Sciatic nerve (tissue), 2 donors: ENCODE measurements around the gene MED9. TPM values are rescaled to one million over a fixed set of nuclear protein-coding genes. Genes with fewer than 3 reads are reported as not detected.
"Not testable (repeated sequence)": the region's sequence is repeated elsewhere in the genome, so short reads cannot be mapped to it uniquely, and the experiment has no call there.

Experiments
- ATAC-seq: fragments of 200-7000 bp; cut with Tn5 transposase; one replicate; pipeline ENCODE4 v1.9.1; 2020; ENCODE audit warnings: mild to moderate bottlenecking, moderate library complexity
- DNase-seq: peaks from one replicate; pipeline ENCODE4 v3.0.0-alpha.2; 2020; ENCODE audit warnings: low spot score
- intact Hi-C: fragments of 100-400 bp; cut with DNase I; formaldehyde crosslinking; loops from one replicate; pipeline ENCODE4 v1.14.2; 2022
- total RNA-seq: library from RNA; stranded (reverse); fragmentation: NEBNext Ultra II Directional; extraction: Animal tissue kit (Norgen Biotek cat#: 25700); gene quantifications from one replicate; pipeline ENCODE4 v1.2.1, GENCODE V29; 2021
- donor health status: DM: no; HTN: no; CAD: no.
- donor health status: DM: no; HTN: no; CAD: no.

Gene MED9
- total RNA-seq, result 13.7 TPM

DNA sequence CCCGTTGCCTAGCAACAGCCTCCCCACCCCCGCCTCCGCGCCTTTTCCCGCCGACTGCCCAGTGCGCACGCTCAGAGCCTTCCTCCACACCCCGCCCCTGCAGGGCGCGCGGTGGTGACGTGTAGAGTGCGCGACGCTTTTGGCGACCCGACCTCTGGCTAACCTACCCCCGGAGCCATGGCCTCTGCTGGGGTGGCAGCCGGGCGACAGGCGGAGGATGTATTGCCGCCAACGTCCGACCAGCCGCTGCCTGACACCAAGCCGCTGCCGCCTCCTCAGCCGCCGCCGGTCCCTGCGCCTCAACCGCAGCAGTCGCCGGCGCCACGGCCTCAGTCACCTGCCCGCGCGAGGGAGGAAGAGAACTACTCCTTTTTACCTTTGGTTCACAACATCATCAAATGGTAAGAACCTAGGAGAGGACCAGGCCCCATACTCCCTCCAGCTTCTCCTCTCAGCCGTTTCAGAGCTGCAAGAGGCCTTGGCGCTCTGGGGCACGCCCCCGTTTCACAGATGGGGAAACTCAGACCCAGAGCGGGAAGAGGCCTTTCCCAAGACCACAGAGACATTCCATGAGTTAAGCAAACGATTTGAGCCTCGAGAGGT is at the start of gene MED9:
Gene MED9, plus strand, starts transcription at position 136 of the 603 bp plus-strand sequence. Its CDS starts 42 bp downstream, at position 178.
- peak; percentile 99 for ATAC-seq
- peak; percentile 97 for DNase-seq
- intact Hi-C loops, result no loop called here

DNA sequence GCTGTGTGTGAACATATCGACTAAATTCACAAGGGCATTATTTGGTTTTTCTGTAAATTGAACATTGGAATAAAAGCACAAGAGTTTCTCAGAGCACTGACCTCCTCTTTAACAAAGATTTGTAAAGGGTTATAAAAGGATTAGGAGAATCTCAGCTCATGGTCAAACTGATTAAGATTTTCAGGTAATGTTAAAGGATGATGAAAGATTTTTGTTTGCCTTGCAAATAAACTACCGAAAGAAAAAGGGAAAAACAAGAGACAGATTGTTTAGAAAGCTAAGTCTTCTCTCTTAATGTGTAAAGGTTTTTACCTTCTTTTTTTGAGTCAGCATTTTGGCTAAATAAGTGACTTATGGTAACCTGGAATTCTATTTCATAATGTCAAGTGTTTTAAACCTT is 47.6 kb upstream of the MED9 start:
- intact Hi-C loops, result no loop called here
- DNase-seq, result no peak
- no peak for ATAC-seq

DNA sequence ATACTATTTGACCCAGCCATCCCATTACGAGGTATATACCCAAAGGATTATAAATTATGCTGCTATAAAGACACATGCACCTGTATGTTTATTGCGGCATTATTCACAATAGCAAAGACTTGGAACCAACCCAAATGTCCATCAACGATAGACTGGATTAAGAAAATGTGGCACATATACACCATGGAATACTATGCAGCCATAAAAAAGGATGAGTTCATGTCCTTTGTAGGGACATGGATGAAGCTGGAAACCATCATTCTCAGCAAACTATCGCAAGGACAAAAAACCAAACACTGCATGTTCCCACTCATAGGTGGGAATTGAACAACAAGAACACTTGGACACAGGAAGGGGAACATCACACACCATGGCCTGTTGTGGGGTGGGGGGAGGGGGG is 45.9 kb upstream of the MED9 start:
- intact Hi-C loops, ATAC-seq, DNase-seq: not testable (repeated sequence)

- intact Hi-C loops, result no loop called here
- DNase-seq (no peak), ATAC-seq (no peak)
These were observed 45.2 kb upstream of the MED9 start for GRCh38 chr17:17431605-17432004.

- DNase-seq, result no peak
- intact Hi-C loops, result no loop called here
- no peak for ATAC-seq
These were observed 43.6 kb upstream of the MED9 start for GRCh38 chr17:17433000-17433703.

DNA sequence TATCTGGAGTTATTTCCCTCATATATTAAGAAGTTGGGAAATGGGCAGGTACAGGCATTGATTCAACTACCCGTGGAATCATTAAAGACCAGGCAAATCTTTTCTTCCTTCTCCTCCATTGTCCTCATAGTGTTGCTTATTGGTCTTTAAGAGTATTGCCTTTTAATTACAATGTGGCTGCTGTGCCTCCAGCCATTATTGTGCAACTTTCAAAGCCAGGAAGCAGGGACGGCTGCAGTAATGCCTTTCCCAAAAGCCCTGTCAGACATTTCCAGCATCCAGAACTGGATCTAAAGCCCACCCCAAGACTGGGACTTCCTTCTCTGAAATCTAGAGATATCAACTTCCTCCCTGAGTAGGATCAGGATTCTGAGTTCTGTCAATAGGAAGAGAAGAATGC is 42.3 kb upstream of the MED9 start:
- ATAC-seq (no peak), DNase-seq (no peak)
- intact Hi-C loops, result no loop called here

- intact Hi-C loops, result no loop called here
- no peak for ATAC-seq
- no peak for DNase-seq
These were observed 41.5 kb upstream of the MED9 start for GRCh38 chr17:17435323-17435722.

DNA sequence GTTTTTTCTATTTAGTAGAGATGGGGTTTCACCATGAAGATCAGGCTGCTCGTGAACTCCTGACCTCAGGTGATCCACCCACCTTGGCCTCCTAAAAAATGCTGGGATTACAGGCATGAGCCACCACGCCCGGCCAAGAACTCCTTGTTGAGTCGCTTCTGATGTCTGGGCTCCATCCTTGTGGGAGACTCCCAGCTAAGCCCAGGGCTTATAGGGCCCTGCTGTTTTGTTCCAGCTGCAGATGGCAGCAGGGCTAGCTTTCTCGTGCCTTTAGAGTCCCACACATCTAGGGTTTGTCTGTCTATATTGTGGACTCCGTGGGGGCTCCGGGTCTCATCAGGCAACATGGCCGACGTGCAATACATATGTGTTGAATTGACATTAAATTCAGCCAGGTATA is 39.3 kb upstream of the MED9 start:
- ATAC-seq, result no peak
- intact Hi-C loops, result no loop called here

DNA sequence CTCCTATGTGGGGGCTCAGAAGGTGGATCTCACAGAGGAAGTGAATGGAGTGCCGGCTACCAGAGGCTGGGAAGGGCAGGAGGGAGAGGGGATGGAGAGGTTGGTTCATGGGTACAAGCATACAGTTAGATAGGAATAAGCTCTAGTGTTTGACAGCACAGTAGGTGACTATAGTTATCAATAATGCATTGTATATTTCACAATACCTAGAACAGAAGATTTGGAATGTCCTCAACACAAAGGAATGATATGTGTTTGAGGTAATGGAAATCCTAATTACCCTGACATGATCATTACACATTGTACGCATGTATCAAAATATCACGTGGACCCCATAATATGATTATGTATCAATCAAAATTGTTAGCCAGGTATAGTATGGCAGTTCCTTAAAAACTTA is 38.9 kb upstream of the MED9 start:
- DNase-seq (no peak), ATAC-seq (no peak)
- intact Hi-C loops, result no loop called here

More for the DNA sequence above, 39.3 kb upstream of the MED9 start:
- DNase-seq, result no peak

GRCh38 chr17:17440010-17440843 is 36.6 kb upstream of the MED9 start:
- no peak for ATAC-seq
- DNase-seq, result no peak
- intact Hi-C loops, result loop anchor here (10.0 kb wide), 1 partner anchor 925 kb away; no protein-coding TSS in a partner anchor

DNA sequence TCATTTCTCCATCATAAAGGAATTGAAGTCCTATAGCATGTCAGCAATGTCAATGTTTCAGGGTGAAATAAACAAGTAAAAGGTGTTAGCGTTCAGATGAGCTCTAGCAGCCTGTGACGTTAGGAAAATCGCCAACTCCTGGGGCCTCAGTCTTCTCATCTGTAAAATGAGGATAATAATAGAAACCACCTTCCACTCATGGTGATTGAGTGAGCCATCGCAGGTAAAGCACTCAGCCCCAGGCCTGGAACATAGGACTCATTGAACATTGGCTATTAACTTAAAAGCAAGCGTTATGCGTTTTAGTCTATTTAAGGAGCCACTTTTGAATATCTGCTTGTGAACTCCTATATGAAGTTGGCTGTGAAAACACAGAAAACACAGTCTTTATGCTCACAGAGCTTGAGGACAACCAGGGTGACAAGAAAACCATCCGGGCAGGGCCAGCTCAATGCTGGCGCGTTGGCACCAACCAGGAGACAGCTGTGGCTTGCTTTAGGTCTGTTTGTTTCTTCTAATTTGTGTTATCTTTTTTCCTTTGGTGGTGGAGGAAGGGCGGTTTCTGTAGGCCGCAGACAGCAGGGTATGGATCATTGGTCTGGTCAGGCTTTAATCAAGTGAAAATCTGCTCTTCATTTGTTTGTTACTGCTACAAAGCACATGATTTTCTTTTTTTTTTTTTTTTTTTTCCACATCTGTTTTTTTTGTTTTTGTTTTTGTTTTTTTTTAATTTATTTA is 35.7 kb upstream of the MED9 start:
- intact Hi-C loops, result loop anchor here (10.0 kb wide), 1 partner anchor 926 kb away; no protein-coding TSS in a partner anchor

GRCh38 chr17:17443173-17443572 is 33.6 kb upstream of the MED9 start:
- intact Hi-C loops, result loop anchor here (10.0 kb wide), 1 partner anchor 928 kb away; no protein-coding TSS in a partner anchor
- DNase-seq (no peak), ATAC-seq (peak; percentile 25)

More for the DNA sequence above, 35.7 kb upstream of the MED9 start:
- no peak for DNase-seq
- no peak for ATAC-seq

- DNase-seq (no peak), ATAC-seq (no peak)
- intact Hi-C loops, result loop anchor here (10.0 kb wide), 1 partner anchor 931 kb away; no protein-coding TSS in a partner anchor
These were observed 31.4 kb upstream of the MED9 start for GRCh38 chr17:17445296-17445924.

DNA sequence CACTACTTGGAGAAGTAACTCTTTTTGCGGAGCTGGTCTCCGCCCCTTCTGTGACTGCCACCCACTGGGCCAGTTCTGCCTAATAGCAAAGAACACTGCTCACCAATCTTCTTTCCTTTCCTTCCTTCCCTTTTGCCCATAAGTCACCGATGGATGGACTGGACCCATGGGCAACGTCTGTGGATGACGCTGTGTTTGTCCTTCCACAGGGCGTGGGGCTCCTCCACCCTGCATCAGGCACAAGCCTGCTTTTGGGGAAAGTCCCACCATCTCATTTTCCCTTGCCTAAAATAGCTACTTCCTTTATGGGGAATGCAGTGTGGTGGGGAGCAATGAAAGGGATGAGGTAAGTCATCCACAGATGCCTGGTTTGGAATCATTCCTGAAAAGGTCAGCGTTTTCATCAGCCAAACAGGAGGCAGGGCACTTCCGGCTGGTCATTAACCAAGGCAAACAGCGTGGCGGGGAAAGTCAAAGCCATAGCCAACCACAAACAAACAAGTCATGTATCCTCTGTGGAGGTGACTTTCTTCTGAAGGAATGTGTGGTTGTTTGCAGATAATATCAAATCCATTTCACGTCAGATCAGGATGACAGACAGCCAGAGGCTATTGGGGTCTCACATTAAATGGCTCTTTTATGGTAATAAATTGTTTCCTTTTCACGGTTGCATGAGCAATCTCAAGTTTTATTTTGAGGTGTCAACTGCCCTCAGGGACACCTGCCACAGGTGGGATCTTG is 30.7 kb upstream of the MED9 start:
- ATAC-seq, result peak; percentile 92
- intact Hi-C loops, result loop anchor here (10.0 kb wide), 1 partner anchor 931 kb away; no protein-coding TSS in a partner anchor
- DNase-seq, result peak; percentile 79

- intact Hi-C loops, result loop anchor here (10.0 kb wide), 1 partner anchor 932 kb away; no protein-coding TSS in a partner anchor
- DNase-seq, result no peak
These were observed 30.1 kb upstream of the MED9 start for GRCh38 chr17:17446666-17447155.

DNA sequence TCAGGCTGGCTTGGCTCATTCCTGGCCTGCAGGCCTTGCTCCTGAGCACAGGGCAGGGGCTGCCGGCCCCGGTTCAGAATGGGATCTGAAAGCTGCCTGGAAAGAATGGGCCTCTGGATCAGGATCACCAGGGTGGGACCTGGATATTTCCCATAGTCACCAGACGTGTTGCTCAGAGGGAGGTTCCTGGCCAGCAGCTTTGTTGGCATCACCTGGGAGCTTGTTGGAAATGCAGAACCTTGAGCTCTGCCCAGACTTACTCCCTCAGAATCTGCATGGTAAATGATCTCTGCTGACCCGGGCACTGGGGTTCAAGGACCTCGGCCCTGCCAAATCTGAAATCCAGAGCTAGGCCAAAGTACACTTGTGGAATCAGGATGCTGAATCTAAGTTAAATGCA is 29.5 kb upstream of the MED9 start:
- intact Hi-C loops, result loop anchor here (10.0 kb wide), 1 partner anchor 932 kb away; no protein-coding TSS in a partner anchor

More at GRCh38 chr17:17446666-17447155, 30.1 kb upstream of the MED9 start:
- peak; percentile 19 for ATAC-seq

DNA sequence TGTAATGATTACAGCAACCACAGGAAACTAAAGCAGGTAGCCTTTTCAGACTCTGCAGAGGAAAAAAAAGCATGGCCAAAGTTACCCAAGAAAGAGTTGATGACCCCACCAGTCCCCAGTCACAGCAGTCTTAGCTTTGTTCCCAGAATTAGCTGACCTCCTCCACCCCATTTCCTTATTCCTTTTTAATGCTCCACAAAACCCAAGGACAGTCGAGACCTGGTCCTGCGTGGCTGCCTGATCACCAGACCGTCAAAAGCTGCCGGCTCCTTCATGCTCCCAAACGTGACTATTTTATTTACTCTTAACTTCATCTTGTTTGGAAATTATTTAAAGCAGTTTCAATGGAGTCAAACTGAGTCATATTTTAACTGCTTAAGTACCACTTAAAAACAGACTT is 28.7 kb upstream of the MED9 start:
- intact Hi-C loops, result loop anchor here (10.0 kb wide), 1 partner anchor 933 kb away; no protein-coding TSS in a partner anchor
- ATAC-seq (no peak), DNase-seq (no peak)

More for the DNA sequence above, 29.5 kb upstream of the MED9 start:
- ATAC-seq, result no peak
- DNase-seq, result no peak
